Measurements from ENCODE around the gene SPAG9. TPM values are rescaled to one million over a fixed set of nuclear protein-coding genes. Genes with fewer than 3 reads are reported as not detected.
A peak's percentile ranks its signal among the peaks of the same experiment; 100 is the strongest.

SPAG9 gene
- total and polyA plus RNA-seq, 2 donors (not counting 1 experiment from before 2014, with no cell fraction given) = 8.6 to 64.1 TPM

- H4K20me1 ChIP-seq (ENCODE audit: control insufficient read depth, insufficient read depth, low read length, poor library complexity, severe bottlenecking) = peaks cover 10% of the 10 kb centered on the region
- peaks cover 25% of the 10 kb centered on the region for H3K79me2 ChIP-seq (ENCODE audit: control insufficient read depth, insufficient read depth, low read length)
- DNase-seq (no peak), ATAC-seq (ENCODE audit: low read depth) (no peak)
- TF ChIP-seq EZH2 (IDR thresholded peaks at IDR 0.05; ENCODE audit: borderline replicate concordance, insufficient read depth, low read depth, low read length, poor library complexity, severe bottlenecking) = no peak
- TF ChIP-seq CTCF (IDR thresholded peaks at IDR 0.05) = no peak
- Mint-ChIP-seq H3K4me1 (peaks cover 12% of the 10 kb centered on the region), H3K27me3 (no peaks in the 10 kb centered on the region), H3K27ac (no peak overlapping the region), H3K4me3 (no peak overlapping the region), H3K9me3 (ENCODE audit: insufficient read depth) (no peaks in the 10 kb centered on the region)
- H3K27me3 ChIP-seq (replicated peaks in 1 of 4; ENCODE audit: control extremely low read depth in 1 of 4, control insufficient read depth in 3 of 4, insufficient read depth in 4 of 4, low read length in 3 of 4) = no peaks in the 10 kb centered on the region
- H3K36me3 ChIP-seq (replicated peaks in 1 of 2; ENCODE audit: control extremely low read depth in 1 of 2, control insufficient read depth in 1 of 2, extremely low read depth in 1 of 2, insufficient read depth in 2 of 2, low read length in 1 of 2) = peaks cover 0 to 4% of the 10 kb centered on the region in 2 experiments
- peaks cover 0 to 9% (median 0%) of the 10 kb centered on the region in 3 donors for H3K9me3 ChIP-seq (ENCODE audit: control extremely low read depth in 1 of 3, control insufficient read depth in 2 of 3, insufficient read depth in 1 of 3, low read length in 2 of 3)
- ChIA-PET CTCF (interaction anchor here (0.7 to 13.4 kb wide), 15 partner anchors 11 to 274 kb away, joined by 3 to 258 read pairs (median 7); partner anchors contain the start of gene NME1), POLR2A (no interaction called here)
- no CpG with 5 or more reads among the region's 3 CpGs for WGBS (ENCODE audit: insufficient coverage)
- intact Hi-C loops (cut with micrococcal nuclease) = no loop called here
- no peak overlapping the region for H3K4me2 ChIP-seq (replicated peaks; ENCODE audit: low read depth, low read length, poor library complexity, severe bottlenecking)
- no peak overlapping the region for H3K27ac ChIP-seq (ENCODE audit: low read length in 2 of 2)
- H3K4me3 ChIP-seq (ENCODE audit: control extremely low read depth in 1 of 5, extremely low read depth in 1 of 5, insufficient read depth in 1 of 5, low read depth in 2 of 5, low read length in 4 of 5) = no peak overlapping the region
- H3K9ac ChIP-seq (ENCODE audit: low read length) = no peak overlapping the region
- peaks cover 12 to 16% of the 10 kb centered on the region in 2 donors for H3K4me1 ChIP-seq (ENCODE audit: control insufficient read depth in 2 of 2, insufficient read depth in 2 of 2, low read length in 2 of 2)
- H2AFZ ChIP-seq (ENCODE audit: insufficient read depth, low read depth, low read length, poor library complexity, severe bottlenecking) = no peak overlapping the region
These were observed 63.1 kb downstream of the SPAG9 start for GRCh38 chr17:51057534-51057933.

- TF ChIP-seq CTCF (IDR thresholded peaks at IDR 0.05) (peak; percentile 77), EZH2 (IDR thresholded peaks at IDR 0.05; ENCODE audit: borderline replicate concordance, insufficient read depth, low read depth, low read length, poor library complexity, severe bottlenecking) (no peak)
- H3K4me1 Mint-ChIP-seq = peaks cover 15% of the 10 kb centered on the region
- peaks cover 12 to 16% of the 10 kb centered on the region in 2 donors for H3K4me1 ChIP-seq (ENCODE audit: control insufficient read depth in 2 of 2, insufficient read depth in 2 of 2, low read length in 2 of 2)
- peaks cover 21% of the 10 kb centered on the region for H3K79me2 ChIP-seq (ENCODE audit: control insufficient read depth, insufficient read depth, low read length)
- no peaks in the 10 kb centered on the region for H3K9me3 Mint-ChIP-seq (ENCODE audit: insufficient read depth)
- intact Hi-C loops (cut with micrococcal nuclease) = loop anchor here (1.0 kb wide), 2 partner anchors 56 to 96 kb away; partner anchors contain the start of gene NME1
- H3K4me3 Mint-ChIP-seq = no peak overlapping the region
- H4K20me1 ChIP-seq (ENCODE audit: control insufficient read depth, insufficient read depth, low read length, poor library complexity, severe bottlenecking) = peaks cover 10% of the 10 kb centered on the region
- no peaks in the 10 kb centered on the region for H3K27me3 Mint-ChIP-seq
- ATAC-seq (ENCODE audit: low read depth) = peak; percentile 65
- H3K4me2 ChIP-seq (replicated peaks; ENCODE audit: low read depth, low read length, poor library complexity, severe bottlenecking) = no peak overlapping the region
- no CpG with 5 or more reads among the region's 1 CpG for WGBS (ENCODE audit: insufficient coverage)
- H3K36me3 ChIP-seq (replicated peaks in 1 of 2; ENCODE audit: control extremely low read depth in 1 of 2, control insufficient read depth in 1 of 2, extremely low read depth in 1 of 2, insufficient read depth in 2 of 2, low read length in 1 of 2) = peaks cover 0 to under 1% of the 10 kb centered on the region in 2 experiments
- peak; percentile 61 for DNase-seq
- CTCF ChIA-PET = interaction anchor here (0.6 to 13.4 kb wide), 23 partner anchors 9 to 273 kb away, joined by 3 to 258 read pairs (median 5); partner anchors contain the start of gene NME1
- H3K27ac ChIP-seq (ENCODE audit: low read length in 2 of 2) = no peak overlapping the region
- H2AFZ ChIP-seq (ENCODE audit: insufficient read depth, low read depth, low read length, poor library complexity, severe bottlenecking) = no peak overlapping the region
- no peaks in the 10 kb centered on the region for H3K27me3 ChIP-seq (replicated peaks in 1 of 4; ENCODE audit: control extremely low read depth in 1 of 4, control insufficient read depth in 3 of 4, insufficient read depth in 4 of 4, low read length in 3 of 4)
- H3K9ac ChIP-seq (ENCODE audit: low read length) = no peak overlapping the region
- POLR2A ChIA-PET = interaction anchor here (0.7 to 1.1 kb wide), 2 partner anchors 205 to 684 kb away, joined by 3 read pairs; partner anchors contain the start of gene EME1
- H3K9me3 ChIP-seq (ENCODE audit: control extremely low read depth in 1 of 3, control insufficient read depth in 2 of 3, insufficient read depth in 1 of 3, low read length in 2 of 3) = peaks cover 0 to 9% (median 0%) of the 10 kb centered on the region in 3 donors
- H3K4me3 ChIP-seq (ENCODE audit: control extremely low read depth in 1 of 5, extremely low read depth in 1 of 5, insufficient read depth in 1 of 5, low read depth in 2 of 5, low read length in 4 of 5) = no peak overlapping the region
- H3K27ac Mint-ChIP-seq = no peak overlapping the region
These were observed 63.7 kb downstream of the SPAG9 start for GRCh38 chr17:51056813-51057510.

Measured in B cell (primary cell).